HG03139 (cell line): ENCODE measurements around the gene SERPINE1.

Experiments used
- ATAC-seq: cut with Tn5 transposase; IDR thresholded peaks from one replicate; pipeline ENCODE4 v1.9.1; 2021; ENCODE audit not compliant: unreplicated experiment

Gene SERPINE1

DNA sequence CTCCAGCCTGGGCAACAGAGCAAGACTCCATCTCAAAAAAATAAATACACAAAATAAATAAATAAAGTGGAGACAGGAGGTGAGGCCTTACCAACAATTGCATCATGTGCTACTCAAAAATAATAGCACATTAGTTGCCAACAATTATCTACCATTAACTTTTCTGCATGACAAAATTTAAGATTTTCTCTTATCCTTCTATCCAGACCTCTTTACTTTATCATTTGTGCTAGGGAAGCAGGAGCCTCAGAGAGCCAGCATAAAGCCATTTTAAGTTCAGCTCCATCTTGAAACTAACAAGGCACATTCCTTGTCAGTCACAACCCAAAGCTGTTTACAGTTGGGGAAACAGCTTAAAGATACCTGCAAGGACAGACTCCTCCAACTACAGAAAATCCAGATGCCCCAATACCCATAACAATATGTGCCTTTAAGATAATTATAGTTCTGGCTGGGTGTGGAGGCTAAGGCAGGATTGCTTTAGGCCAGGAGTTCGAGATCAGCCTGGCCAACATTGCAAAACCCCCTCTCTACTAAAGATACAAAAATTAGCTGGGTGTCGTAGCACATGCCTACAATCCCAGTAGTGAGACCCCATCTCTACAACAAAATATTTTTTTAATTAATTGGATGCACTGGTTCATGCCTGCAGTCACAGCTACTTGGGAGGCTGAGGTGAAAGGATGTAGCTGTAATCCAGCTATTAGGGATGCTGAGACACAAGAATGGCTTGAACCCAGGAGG, 25.2 kb downstream of the SERPINE1 start:
- ATAC-seq, result no peak

DNA sequence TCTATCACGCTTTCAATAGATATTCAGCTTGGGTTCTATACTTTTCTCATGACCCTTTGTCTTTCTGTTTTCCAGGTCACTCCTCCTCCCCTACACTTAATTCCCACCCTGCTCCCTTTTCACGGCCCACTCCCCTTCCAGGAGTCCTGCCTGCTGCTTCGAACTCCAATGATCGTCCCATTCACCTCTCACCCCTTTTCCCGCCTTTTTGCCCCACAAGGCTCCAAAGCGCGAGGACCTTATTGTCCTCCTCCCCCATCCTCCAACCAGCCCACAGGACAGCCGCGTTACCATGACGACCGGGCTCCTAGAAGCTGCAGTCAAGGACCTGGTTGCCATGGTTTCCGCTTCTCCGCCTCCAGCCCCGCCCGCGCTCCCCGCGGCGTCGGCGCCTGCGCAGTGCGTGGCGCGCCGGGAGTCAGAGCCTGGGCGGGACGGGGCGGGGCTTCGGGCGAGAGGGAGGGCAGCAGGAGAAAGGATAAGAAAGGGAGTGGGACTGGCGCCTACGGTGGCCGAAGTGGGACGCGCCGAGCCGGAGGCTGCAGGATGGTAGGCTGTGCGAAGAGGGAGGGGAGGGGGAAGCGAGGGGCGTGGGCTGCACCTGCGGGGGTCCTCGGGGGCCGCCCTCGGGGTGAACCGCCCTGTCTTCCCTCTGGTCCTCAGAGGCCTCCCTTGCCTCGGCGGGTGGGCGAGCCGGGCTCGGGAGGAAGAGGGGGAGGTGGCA, 27.2 kb downstream of the SERPINE1 start, which contains the start of gene AP1S1:
TSS of gene AP1S1 (plus strand) at position 508 of the 724 bp plus-strand sequence. CDS start at position 547, 39 bp downstream.
- peak; percentile 49 for ATAC-seq

DNA sequence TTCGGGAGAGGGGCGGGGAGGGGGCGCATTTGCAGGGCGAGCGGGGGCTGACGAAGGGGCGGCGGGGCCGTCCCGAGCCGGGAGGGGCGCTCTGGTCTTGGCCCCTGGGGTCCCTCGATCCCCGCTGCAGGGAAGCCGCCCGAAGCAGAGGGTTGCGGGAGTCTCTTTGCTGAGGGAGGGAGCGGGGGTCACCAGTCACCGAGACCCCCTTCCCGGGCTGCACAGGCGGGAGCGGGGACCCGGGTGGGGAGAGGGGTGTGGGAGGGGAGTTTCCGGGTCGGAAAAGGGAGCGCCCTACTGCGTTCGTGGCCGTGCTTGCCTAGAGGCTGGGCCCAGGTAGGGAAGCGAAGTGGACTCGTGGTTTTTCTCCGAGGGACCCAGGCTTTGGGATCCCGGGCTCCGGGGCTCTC, 27.8 kb downstream of the SERPINE1 start:
- ATAC-seq, result no peak

DNA sequence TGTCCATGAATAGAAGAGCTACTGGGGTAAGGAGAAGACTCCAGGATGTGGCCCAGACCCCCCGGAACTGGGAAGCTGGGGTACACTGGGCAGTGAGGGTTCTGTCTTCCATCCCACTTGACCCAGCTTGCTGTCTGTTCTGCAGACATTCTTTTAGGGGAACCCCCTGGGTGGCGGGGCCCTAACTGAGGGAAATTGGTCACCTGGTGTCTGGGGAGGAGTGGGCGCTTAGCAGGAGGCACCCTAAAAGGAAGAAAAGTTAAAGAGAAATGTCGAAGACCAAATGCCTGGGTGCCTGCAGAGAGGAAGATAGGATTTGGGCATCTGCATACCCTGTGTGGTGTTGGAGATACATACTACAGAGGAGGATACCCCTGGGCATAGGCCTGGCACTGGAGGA, 28.4 kb downstream of the SERPINE1 start:
- no peak for ATAC-seq

DNA sequence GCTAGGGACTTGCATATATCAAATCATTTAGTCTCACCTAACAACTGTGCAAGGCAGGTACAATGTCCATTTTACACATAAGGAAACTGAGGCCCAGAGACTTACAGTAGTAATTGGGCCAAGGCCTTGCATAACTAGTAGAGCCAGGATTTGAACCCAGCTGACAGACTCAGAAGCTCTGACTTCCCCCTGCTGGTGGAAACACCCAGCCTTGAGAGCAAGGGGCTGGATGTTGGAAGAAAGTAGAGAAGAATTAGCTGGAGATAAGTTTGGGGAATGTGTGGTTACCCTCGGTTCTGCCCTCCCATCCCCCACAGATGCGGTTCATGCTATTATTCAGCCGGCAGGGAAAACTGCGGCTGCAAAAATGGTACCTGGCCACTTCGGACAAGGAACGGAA, 29.4 kb downstream of the SERPINE1 start:
- ATAC-seq, result no peak

DNA sequence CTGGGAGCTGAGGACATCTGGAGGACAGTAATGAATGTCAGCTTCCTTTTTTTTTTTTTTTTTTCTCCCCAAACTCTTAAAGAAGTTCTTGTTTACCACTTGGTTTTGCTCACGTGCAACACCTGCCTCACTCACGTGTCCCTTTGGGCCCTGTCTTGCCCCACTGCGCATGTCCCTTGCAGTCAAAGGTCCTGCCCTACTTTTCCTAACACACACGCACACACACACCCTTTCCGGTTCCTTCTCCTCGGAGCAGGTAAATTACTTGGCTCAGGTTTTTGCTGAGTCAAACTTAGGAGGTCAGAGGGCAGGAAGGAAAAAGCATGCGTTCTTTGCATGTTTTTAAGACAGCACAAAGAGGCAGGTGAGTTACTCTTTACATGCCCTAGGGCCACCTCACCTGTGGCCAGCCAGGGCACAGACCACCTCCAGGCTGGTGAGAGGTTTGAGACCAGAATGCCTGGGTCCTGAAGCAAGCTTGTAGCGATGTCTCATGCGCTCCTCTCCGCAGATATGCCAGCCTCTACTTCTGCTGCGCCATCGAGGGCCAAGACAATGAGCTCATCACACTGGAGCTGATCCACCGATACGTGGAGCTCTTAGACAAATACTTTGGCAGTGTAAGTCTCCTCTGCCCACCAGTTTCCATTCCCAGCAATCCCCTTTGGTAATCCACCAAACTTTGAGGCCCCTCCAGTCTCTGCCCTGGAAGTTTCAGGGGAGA, 30.1 kb downstream of the SERPINE1 start:
- no peak for ATAC-seq

DNA sequence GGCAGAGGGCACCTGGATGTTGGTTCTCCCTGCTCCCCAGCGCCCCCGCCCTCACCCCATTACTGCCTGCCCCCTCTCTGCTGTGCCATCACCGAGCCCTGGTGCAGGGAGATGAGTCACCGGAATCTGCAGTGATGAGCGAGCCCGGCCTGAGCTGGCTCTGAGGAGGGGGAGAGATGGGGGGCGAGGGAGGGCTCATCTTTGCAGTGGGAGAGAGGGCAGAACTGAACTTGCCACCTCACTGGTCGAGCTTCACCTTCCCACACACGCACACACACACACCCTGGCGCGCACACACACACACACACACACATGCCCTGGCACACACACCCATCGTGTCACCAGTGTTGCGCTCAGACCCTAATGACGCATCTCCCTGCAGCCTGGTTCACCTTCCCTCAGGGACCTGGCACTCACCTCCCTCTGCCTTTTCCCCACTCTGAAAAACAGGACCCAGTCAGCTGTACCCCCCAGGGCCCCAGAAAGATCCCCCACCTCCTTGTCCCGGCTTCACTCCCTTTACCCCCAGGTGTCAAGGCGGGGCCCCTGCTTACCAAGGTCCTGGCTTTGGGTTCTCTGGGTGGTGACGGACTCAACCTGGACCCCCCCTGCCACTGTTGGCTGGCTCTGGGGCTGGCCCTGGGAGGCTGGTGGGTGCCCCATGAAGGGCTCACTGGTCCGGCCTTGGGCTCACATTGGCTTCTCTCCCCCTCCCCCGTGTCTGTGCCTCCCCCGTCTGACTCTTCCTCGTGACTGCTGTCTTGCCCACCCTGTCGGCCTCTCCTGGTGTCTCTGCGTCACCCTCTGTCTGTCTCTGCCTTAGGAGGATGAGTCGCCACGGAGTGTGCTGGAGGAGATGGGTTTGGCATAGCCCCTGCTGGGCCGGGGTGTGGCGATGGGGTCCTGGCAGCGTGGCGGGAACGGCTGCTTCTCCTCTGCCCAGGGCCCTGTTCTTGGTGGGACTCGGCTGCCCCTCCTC, 33.1 kb downstream of the SERPINE1 start:
- no peak for ATAC-seq

DNA sequence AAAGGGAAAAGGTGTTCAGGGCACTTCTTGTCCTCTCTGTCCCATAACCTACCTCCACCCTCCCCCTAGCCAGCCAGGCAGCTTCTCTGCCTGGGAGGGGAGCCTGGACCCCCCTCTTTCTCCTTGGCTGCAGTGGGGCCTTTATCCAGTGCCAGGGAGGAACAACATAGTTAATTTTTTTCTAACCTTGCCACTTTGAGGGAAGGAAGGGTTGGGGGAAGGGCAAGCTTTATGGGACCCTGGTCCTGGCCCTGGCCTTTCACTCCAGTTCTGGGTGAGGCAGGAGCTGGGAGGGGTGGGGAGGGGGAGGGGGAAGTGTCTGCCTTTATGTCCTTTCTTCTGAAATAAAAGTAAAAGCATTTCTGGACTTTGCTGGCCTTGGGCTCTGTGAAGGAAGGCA, 34.0 kb downstream of the SERPINE1 start:
- no peak for ATAC-seq

DNA sequence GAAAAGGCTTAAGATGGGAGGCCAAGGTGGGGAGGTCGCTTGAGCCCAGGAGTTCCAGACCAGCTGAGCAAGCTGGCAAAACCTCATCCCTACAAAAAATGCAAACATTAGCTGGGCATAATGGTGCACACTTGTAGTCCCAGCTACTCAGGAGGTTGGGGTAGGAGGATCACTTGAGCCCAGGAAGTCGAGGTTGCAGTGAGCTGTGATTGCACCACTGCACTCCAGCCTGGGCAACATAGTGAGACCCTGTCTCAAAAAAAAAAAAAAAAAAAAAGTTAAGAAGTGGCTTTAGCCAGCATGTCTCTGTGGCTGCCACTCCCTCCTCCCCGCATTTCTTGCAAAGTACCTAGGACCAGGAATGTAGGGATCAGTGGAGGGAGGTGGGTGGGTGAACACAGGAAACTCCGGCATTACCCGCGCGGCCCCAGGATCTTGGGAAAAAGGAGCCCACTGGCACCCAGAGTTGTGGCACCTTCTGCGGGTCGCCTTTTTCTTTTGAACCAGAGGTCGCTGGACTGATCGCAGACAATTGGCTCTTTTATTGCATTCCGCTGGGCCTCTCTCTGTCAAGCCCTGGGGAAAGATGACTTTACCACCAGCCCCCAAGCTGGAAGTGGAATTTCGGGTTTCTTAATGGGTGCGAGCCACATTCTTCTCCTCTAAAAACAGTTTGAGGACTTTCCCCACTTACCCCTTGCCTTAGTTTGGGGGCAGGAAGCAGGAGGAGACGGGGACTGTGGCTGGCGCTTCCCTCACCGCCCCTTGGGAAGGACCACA, 35.0 kb downstream of the SERPINE1 start:
- ATAC-seq, result no peak

DNA sequence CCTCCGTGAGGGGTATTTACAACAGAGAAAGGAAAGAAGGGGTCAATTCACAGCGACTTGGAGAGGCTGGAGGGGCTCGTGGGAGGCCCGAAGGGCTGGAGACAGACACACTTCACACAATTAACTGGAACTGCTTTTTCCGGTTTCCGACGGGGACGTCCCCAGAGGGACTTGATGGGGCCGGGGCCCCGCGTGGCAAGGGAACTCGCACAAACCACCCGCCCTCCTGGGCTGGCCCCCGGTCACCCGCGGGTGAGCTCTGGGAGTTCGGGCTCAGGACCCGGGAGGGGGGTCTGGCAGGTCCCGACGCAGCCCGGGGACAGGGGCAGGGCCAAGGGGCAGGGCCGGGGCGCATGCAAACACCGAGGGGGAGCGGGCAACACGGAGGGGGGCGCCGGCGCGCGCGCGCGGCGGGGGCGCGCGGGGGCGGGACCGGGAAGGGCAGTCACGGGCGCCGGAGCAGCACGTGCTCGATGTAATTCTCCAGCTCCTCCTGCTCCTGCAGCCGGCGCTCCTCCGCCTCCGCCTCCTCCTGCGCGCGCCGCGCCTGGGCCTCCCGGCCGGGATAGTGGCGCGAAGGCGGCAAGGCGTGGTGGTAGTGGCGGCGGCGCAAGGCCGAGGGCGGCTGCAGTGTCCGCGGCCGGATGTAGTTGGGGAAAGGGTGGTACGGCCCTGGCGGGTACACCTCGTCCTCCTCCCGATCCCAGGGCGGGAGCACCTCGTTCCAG, 35.8 kb downstream of the SERPINE1 start:
- no peak for ATAC-seq

DNA sequence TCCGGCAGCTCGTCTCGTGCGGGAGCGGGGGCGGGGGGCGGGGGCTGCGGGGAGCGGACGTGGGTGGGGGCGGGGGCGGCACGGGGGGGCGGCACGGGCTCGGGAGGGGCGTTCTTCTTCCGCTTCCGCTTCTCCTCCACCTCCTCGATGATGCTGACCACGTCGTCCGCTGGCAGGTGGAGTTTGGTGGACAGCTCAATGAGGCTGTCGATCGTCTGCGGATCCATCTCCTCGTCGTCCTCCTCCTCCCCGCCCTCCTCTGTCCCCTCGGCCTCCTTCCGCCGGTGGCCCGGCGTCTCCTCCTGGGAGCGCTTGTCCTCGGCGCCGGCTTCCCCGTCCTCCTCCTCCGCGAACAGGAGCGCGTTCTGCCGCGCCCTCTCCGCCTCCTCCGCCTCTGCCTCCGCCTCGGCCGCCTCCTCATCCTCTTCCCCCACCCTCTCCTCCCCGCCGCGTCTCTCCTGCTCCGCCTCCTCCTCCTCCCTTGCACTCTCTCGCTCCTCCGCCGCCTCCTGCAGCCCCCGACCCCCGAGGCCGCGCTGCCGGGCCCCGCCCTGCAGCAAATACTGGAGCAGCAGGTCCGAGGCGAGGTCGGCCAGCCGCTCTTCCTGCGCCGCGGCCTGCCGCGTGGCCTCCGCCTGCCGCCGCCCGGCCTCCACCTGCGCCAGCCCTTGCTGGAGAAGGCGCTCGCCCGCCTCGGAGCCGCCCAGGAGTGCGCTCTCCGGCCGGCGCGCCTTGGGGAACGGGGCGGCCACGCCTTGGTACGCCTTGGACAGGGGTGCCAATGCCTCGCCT, 36.6 kb downstream of the SERPINE1 start:
- ATAC-seq, result no peak

DNA sequence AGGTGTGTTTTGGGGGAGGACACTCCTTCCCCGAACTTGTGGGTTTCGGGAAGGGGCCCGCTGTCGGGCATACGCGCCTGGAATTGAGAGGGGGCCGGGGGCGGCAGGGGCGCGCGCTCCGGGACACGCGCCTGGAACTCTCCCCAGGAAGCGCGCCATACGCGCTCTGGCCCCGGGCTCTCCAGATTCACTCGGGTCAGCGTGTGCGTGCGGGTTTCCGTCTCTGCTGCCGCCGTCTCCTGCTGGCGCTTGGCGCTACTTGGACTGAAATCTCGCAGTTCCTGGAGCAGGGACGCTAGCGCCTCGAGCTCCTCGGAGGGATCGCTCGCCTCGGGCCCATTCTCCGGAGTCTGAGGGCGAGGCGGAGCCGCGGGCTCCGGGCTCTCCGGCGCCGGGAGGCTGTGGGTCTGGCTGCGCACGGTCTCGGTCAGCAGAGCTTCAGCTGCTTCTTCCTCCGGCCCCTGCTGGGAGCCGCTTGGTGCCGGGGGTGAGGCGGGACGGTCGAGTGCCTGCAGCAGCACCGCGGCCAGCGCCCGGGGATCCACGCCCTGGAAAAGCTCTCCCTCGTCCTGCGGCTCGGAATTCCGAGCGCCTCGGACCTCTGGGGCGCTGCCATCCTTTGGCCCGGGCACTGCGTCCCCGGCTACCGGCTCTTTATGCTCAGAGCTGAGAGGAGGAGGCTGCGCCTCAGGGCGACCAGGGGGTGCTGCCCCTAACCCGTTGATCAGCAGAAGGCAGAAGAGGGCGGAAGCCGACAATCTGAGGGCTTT, 37.4 kb downstream of the SERPINE1 start:
- ATAC-seq, result no peak

DNA sequence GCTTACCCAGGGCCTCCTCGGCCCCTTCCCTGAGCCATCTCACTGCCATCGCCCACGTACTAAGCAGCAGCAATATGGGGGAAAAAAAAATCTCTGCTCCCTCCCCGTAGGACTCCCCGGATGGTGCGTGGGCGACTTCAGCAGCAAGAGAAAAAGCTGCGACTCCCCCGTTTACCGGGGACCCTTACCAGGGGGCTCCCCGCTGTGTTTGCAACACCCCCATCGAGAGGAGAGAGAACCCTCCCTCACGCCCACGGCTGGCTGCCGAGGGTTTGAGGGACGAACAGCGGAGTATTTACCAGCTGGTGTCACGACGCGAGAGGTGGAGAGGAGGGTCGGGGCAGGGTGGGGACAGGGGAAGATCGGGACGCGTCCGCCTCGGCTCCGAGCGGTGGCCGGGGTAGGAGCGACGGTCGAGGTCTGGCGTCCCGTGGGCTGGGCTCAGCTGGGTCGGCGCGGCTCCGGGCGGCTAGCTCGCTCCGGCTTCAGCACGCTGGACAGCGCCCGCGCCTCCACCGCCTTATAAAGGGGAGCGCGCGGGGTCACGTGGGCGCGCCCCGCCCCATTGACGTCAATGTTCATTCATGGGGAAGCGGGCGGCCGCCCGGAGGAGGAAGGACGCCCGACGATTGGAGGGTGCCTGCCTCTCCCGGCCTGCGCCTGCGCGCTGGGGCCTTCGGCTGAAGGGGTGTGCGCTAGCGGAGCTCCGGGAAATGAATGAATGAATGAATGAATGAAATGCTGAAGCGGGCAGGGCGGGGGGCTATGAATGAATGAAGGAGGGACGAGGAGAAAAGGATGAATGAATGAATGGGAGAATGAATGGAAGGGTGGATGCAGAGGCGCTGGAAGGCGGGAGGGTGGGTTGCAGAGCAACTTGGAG, 38.4 kb downstream of the SERPINE1 start, which contains the start of gene VGF:
TSS of gene VGF (minus strand) at position 495 of the 883 bp plus-strand sequence. CDS start 726 bp downstream, outside the sequence.
- peak; percentile 66 for ATAC-seq

DNA sequence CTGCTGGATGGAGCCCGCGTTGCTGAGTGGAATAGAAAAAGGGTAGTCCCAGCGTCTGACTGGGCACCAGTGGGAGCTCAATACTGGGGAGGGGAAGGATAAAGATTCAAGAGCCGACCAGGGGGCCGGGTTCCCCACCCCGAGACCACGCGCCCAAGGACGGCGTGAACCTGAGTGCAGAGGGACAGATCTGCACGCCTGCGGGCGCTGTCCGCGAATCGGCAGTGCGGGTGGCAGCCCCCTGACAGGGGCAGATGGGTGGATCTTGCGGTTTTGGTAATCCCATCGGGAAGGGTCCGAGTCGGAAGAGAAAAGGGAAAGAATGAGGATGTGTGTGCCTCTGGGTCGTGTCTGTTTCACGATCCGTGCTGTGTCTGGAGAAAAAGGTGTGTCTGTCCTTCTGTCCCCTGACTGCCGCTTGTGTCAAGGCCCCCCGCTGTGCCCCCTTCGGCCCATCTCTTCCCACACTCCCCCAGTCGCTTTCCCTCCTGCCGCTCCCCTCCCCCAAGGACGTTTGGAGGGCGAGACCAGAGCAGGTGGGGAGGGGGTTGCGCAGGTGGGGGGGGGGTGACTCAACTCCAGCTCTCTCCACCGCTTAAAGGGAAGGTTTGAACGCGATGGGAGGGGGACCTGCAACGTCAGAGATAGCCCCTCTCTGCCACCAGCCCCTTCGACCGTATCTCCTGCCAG, 39.2 kb downstream of the SERPINE1 start:
- no peak for ATAC-seq

DNA sequence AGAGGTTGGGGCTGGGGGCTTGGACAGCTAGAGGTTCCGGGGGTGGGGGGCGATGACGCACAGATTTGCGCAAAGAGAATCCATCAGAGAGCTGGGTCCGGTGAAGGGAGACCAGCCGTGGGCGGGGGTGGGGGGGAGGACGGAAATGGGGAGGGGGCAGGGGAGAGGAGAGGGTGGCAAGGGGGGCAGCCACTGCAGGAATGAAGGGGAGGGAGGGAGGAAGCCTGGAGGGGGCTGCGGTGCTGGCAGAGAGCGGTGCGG, 39.7 kb downstream of the SERPINE1 start:
- no peak for ATAC-seq
